Peyer's patch (tissue), 4 donors: Measurements from ENCODE around the gene CEND1. TPM values are rescaled to one million over a fixed set of nuclear protein-coding genes. Genes with fewer than 3 reads are reported as not detected.
A peak's percentile ranks its signal among the peaks of the same experiment; 100 is the strongest.

ENCODE experiments used
- DNase-seq, 3 donors: peaks; one replicate each; pipeline ENCODE4 v3.0.0-alpha.2; 2017 to 2019
- H3K27ac ChIP-seq, 4 donors: fragments of 200-600 bp; sonication (generic); one replicate each; pipeline ENCODE4 v1.5.1; 2016 to 2019
- H3K27me3 ChIP-seq, 2 donors: fragments of 200-600 bp; sonication (generic); one replicate each; pipeline ENCODE4 v1.5.1; 2019
- H3K36me3 ChIP-seq, 3 donors: fragments of 200-600 bp; sonication (generic); one replicate each; pipeline ENCODE4 v1.5.1; 2016 to 2019
- H3K4me1 ChIP-seq, 4 donors: fragments of 200-600 bp; sonication (generic); one replicate each; pipeline ENCODE4 v1.5.1; 2016 to 2019
- H3K4me3 ChIP-seq, 4 donors: fragments of 200-600 bp; sonication (generic); 1 replicate in 3 of 4; 2 replicates in 1 of 4; pipeline ENCODE4 v1.5.1; 2016 to 2019; ENCODE audit warnings: mild to moderate bottlenecking in 1 of 4
- H3K9me3 ChIP-seq, 4 donors: fragments of 200-600 bp; sonication (generic); one replicate each; pipeline ENCODE4 v1.5.1; 2016 to 2019; ENCODE audit warnings: mild to moderate bottlenecking in 1 of 4
- POLR2A ChIP-seq, 2 donors: fragments of 450-650 bp; IDR thresholded peaks; one replicate each; pipeline ENCODE4 v1.5.1; 2017; ENCODE audit warnings: antibody characterized with exemption in 2 of 2, mild to moderate bottlenecking in 2 of 2, moderate library complexity in 2 of 2
- total RNA-seq, 4 donors: library from RNA; depleted of rRNA; stranded (reverse); fragments of >200 nt; gene quantifications; one replicate each; pipeline ENCODE4 v1.1.0, GENCODE V29; 2016
- TF ChIP-seq, protein P1 (sequence below), 6 experiments: fragments of 450-650 bp in 4 of 6; fragments of 200-600 bp in 2 of 6; sonication (generic) in 1 of 6; IDR thresholded peaks; one replicate each; pipeline ENCODE4 v1.5.1; 2017 to 2019; ENCODE audit warnings: antibody characterized with exemption in 6 of 6, mild to moderate bottlenecking in 3 of 6, moderate library complexity in 1 of 6

CEND1 gene
- total RNA-seq, 4 donors from 2014 or later = not detected

DNA sequence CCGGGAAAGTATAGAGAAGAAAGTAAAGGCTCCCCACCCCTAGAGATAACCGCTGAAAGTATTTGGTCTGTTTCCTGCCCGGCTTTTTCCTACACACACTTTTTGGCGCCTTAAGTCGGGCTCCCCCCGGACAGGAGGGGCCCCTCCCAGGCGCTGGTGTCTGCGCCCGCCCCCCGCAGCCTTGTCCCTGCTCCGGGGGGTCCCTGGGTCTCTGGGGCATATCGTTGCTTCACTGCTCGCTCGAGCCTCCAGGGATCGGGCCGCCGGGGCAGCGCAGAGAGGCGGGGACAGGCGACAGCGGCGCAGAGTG lies 36.9 kb upstream of the CEND1 start:
- peak overlapping the region; percentile 81 to 94 (median 85) for H3K27ac ChIP-seq
- TF ChIP-seq POLR2A (IDR thresholded peaks at IDR 0.05) = no peak
- TF ChIP-seq, protein P1, sequence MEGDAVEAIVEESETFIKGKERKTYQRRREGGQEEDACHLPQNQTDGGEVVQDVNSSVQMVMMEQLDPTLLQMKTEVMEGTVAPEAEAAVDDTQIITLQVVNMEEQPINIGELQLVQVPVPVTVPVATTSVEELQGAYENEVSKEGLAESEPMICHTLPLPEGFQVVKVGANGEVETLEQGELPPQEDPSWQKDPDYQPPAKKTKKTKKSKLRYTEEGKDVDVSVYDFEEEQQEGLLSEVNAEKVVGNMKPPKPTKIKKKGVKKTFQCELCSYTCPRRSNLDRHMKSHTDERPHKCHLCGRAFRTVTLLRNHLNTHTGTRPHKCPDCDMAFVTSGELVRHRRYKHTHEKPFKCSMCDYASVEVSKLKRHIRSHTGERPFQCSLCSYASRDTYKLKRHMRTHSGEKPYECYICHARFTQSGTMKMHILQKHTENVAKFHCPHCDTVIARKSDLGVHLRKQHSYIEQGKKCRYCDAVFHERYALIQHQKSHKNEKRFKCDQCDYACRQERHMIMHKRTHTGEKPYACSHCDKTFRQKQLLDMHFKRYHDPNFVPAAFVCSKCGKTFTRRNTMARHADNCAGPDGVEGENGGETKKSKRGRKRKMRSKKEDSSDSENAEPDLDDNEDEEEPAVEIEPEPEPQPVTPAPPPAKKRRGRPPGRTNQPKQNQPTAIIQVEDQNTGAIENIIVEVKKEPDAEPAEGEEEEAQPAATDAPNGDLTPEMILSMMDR (IDR thresholded peaks at IDR 0.05) = no peak
- peaks cover 0 to 20% of the 10 kb centered on the region in 2 donors for H3K27me3 ChIP-seq
- H3K9me3 ChIP-seq = no peaks in the 10 kb centered on the region
- H3K36me3 ChIP-seq = peaks cover 0 to 34% (median 0%) of the 10 kb centered on the region in 3 donors
- DNase-seq = no peak
- peaks cover 18 to 75% (median 39%) of the 10 kb centered on the region in 4 donors for H3K4me1 ChIP-seq
- H3K4me3 ChIP-seq = peak overlapping the region; percentile 55 to 73 (median 64)

DNA sequence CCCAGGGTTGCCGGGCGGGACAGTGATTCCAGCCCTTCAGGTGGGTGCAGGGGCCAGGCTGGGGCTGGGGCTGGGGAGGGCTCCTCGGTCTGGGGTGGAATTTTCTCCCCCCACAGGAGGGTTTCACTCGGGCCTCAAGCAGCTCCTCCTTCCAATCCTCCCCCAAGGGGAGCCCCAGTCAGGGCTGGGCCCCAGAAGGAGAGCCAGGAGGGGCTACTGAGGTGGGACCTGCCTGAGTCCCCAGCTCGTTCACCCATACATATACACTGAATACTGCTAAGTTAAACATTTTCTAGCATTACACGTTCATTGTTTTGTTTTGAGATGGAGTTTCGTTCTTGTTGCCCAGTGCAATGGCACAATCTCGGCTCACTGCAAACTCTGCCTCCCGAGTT lies 36.3 kb upstream of the CEND1 start:
- H3K9me3 ChIP-seq = no peaks in the 10 kb centered on the region
- H3K27me3 ChIP-seq = peaks cover 0 to 20% of the 10 kb centered on the region in 2 donors
- peak overlapping the region in 2 of 4 donors; percentile 65 to 73 for H3K4me3 ChIP-seq
- no peak for TF ChIP-seq POLR2A (IDR thresholded peaks at IDR 0.05)
- TF ChIP-seq, protein P1 (IDR thresholded peaks at IDR 0.05) = no peak
- peaks cover 18 to 77% (median 39%) of the 10 kb centered on the region in 4 donors for H3K4me1 ChIP-seq
- H3K27ac ChIP-seq = peak overlapping the region; percentile 81 to 94 (median 85)
- H3K36me3 ChIP-seq = peaks cover 0 to 38% (median 0%) of the 10 kb centered on the region in 3 donors
- no peak for DNase-seq

DNA sequence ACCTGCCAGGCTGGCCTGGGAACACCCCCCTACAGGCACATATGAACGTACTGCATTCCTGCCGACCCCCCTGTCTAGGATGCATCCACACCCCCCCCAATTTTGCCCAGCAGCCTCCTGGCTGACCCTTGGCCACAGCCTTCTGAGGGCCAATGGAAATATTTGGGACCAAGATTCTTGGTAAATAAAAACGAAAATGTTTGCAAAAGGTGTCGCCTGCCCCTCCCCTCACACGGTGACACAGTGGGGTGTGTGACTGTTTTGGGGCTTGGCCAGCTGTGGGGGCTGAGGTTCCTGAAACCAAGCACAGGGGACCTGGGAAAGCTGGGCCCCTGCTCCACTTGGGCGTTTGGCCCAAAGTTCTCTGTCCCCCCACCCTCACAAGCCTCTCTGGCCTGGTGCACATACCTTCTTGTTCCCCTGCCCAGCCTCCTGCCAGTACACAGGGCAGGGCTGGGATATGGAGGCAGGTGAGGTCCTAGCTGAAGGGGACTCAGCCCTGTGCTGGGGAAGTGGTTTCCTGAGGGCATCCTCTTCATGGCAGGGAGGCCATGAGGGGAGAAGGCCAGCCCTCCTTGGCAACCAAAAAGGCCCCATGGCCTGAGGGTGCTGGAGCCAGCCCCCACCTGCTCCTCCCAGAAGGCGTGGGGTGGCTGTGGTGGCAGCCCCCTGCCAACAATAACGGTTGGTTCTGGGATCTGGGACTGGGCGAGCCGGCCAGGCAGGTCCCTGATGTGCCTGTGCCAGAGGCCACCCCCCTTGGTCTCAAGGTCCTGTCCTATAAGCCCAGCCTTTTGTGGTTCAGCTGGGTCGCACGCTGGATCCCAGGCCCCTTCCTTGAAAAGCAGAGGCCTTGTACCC lies 35.7 kb upstream of the CEND1 start:
- H3K27ac ChIP-seq = peak overlapping the region in 3 of 4 donors; percentile 81 to 94 (median 85)
- TF ChIP-seq, protein P1 (IDR thresholded peaks at IDR 0.05) = no peak
- TF ChIP-seq POLR2A (IDR thresholded peaks at IDR 0.05) = no peak
- no peaks in the 10 kb centered on the region for H3K9me3 ChIP-seq
- no peak overlapping the region for H3K4me3 ChIP-seq
- peaks cover 0 to 20% of the 10 kb centered on the region in 2 donors for H3K27me3 ChIP-seq
- H3K4me1 ChIP-seq = peaks cover 20 to 77% (median 40%) of the 10 kb centered on the region in 4 donors
- DNase-seq = no peak
- H3K36me3 ChIP-seq = peaks cover 0 to 38% (median 0%) of the 10 kb centered on the region in 3 donors

DNA sequence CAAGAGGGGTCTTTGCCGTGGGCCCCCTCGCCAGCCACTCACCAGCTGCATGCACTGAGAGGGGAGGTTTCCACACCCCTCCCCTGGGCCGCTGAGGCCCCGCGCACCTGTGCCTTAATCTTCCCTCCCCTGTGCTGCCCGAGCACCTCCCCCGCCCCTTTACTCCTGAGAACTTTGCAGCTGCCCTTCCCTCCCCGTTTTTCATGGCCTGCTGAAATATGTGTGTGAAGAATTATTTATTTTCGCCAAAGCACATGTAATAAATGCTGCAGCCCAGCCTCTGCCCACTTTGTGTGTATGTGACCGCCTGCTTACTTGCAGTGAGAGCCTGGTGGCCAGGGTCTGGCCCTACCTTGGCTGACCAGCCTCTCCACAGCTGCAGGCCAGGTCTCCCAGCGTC lies 35.1 kb upstream of the CEND1 start:
- H3K9me3 ChIP-seq = no peaks in the 10 kb centered on the region
- peaks cover 0 to 38% (median 0%) of the 10 kb centered on the region in 3 donors for H3K36me3 ChIP-seq
- DNase-seq = no peak
- H3K27me3 ChIP-seq = peaks cover 0 to 14% of the 10 kb centered on the region in 2 donors
- peak overlapping the region in 2 of 4 donors; percentile 81 to 94 for H3K27ac ChIP-seq
- H3K4me1 ChIP-seq = peaks cover 19 to 74% (median 41%) of the 10 kb centered on the region in 4 donors
- no peak overlapping the region for H3K4me3 ChIP-seq
- TF ChIP-seq, protein P1 (IDR thresholded peaks at IDR 0.05) = no peak
- TF ChIP-seq POLR2A (IDR thresholded peaks at IDR 0.05) = no peak

DNA sequence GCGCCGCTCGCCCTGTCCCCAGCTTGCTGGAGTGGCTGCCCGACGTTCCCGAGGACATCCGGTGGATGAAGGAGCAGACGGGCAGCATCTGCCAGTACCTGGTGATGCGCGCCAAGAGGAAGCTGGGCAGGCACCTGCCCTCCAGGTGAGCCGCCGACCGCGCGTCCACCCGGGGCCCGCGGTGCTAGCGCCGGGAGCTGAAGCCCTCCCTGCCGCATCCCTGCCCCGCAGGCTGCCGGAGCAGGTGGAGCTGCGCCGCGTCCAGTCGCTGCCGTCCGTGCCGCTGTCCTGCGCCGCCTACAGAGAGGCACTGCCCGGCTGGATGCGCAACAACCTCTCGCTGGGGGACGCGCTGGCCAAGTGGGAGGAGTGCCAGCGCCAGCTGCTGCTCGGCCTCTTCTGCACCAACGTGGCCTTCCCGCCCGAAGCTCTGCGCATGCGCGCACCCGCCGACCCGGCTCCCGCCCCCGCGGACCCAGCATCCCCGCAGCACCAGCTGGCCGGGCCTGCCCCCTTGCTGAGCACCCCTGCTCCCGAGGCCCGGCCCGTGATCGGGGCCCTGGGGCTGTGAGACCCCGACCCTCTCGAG lies 34.5 kb upstream of the CEND1 start:
- TF ChIP-seq POLR2A (IDR thresholded peaks at IDR 0.05) = no peak
- TF ChIP-seq, protein P1 (IDR thresholded peaks at IDR 0.05) = no peak
- Histone ChIP-seq H3K9me3 (no peaks in the 10 kb centered on the region), H3K4me3 (no peak overlapping the region), H3K4me1 (peaks cover 19 to 68% (median 35%) of the 10 kb centered on the region in 4 donors), H3K27ac (peak overlapping the region in 1 of 4 donors; percentile 81), H3K36me3 (peaks cover 0 to 38% (median 0%) of the 10 kb centered on the region in 3 donors), H3K27me3 (peaks cover 0 to 8% of the 10 kb centered on the region in 2 donors)
- no peak for DNase-seq
